Loucy (cell line): Measurements from ENCODE around the gene CACNA2D1.

Experiments used
- EZH2phosphoT487 ChIP-seq: fragments of 200-600 bp; IDR thresholded peaks from 2 replicates; pipeline ENCODE4 v1.6.1; 2018; ENCODE audit warnings: antibody characterized with exemption, mild to moderate bottlenecking, moderate library complexity, borderline replicate concordance
- TF ChIP-seq, protein P1 (sequence below): fragments of 200-600 bp; sonication (generic); conservative IDR thresholded peaks from 2 replicates; pipeline ENCODE4 v1.5.1; 2014; ENCODE audit warnings: mild to moderate bottlenecking, antibody characterized with exemption, low read length

DNA sequence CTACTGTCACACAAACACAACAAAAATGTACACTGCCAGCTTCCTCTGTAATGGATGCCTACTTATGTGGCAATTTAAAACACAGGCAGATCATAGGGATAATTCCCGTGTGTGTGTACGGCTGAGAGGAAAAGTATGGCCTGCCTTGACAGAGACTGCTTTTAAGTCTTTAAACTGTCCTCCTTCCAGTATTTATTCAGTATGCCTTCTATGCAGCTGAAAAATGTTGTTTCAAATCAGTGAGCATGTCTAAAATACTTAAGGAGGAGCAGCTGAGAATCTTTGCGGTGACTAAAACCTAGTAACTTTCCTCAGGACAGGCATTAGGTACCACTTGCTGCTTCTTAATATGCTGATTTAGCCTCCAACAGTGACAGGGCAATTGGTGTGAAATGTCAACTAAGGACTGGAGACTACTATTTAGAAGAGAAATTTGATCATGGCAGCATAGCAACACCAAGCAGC lies 126.3 kb downstream of the CACNA2D1 start:
- TF ChIP-seq, protein P1, sequence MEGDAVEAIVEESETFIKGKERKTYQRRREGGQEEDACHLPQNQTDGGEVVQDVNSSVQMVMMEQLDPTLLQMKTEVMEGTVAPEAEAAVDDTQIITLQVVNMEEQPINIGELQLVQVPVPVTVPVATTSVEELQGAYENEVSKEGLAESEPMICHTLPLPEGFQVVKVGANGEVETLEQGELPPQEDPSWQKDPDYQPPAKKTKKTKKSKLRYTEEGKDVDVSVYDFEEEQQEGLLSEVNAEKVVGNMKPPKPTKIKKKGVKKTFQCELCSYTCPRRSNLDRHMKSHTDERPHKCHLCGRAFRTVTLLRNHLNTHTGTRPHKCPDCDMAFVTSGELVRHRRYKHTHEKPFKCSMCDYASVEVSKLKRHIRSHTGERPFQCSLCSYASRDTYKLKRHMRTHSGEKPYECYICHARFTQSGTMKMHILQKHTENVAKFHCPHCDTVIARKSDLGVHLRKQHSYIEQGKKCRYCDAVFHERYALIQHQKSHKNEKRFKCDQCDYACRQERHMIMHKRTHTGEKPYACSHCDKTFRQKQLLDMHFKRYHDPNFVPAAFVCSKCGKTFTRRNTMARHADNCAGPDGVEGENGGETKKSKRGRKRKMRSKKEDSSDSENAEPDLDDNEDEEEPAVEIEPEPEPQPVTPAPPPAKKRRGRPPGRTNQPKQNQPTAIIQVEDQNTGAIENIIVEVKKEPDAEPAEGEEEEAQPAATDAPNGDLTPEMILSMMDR, result no peak
- TF ChIP-seq EZH2phosphoT487, result no peak
